Activated T-cell treated with anti-CD3 and anti-CD28 coated beads, Interleukin-2, amount 50 U/mL, for 4 hours (primary cell): Measurements from ENCODE around the gene CBLN3. TPM values are rescaled to one million over a fixed set of nuclear protein-coding genes. Genes with fewer than 3 reads are reported as not detected.

Experiments
- ATAC-seq, 2 donors: fragments of 200-7000 bp; cut with Tn5 transposase; one replicate each; pipeline ENCODE4 v1.10.0; 2021
- DNase-seq: peaks from one replicate; pipeline ENCODE4 v3.0.0-alpha.2; 2020
- H3K27me3 Mint-ChIP-seq: one replicate; pipeline ENCODE4 v1.8.0; 2021; ENCODE audit warnings: low read depth, mixed read lengths
- H3K36me3 Mint-ChIP-seq: one replicate; pipeline ENCODE4 v1.8.0; 2022; ENCODE audit warnings: mixed read lengths; ENCODE audit not compliant: insufficient read depth
- H3K4me1 Mint-ChIP-seq: one replicate; pipeline ENCODE4 v1.8.0; 2021; ENCODE audit warnings: low read depth, mixed read lengths
- H3K4me3 Mint-ChIP-seq: one replicate; pipeline ENCODE4 v1.8.0; 2021; ENCODE audit warnings: mild to moderate bottlenecking, moderate library complexity, mixed read lengths
- H3K9me3 Mint-ChIP-seq: one replicate; pipeline ENCODE4 v1.8.0; 2021; ENCODE audit warnings: mixed read lengths
- total RNA-seq, 3 donors: library from RNA; stranded (reverse); gene quantifications; one replicate each; pipeline ENCODE4 v1.2.1, GENCODE V29; 2021

Gene CBLN3
- total RNA-seq, 3 donors from 2014 or later: 3.1 to 5.6 (median 3.6) TPM

DNA sequence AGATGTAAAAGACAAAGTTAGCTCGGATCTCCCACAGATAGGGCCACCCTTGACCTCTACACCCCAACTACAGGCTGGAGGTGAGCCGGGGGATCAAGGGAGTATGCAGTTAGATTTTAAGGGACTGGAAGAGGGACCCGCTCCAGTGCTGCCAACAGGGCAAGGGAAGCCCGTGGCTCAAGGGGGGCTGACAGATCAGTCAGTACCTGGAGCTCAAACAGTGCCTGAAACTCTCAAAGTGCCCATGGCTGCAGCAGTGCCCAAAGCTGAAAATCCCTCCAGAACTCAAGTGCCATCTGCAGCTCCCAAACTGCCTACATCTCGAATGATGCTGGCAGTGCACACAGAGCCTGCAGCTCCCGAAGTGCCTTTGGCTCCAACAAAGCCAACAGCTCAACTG is 20.3 kb downstream of the CBLN3 start:
- no peaks in the 10 kb centered on the region for H3K9me3 Mint-ChIP-seq
- no peak overlapping the region for H3K4me3 Mint-ChIP-seq
- no peak for ATAC-seq
- no peak for DNase-seq
- H3K4me1 Mint-ChIP-seq: no peaks in the 10 kb centered on the region
- H3K27me3 Mint-ChIP-seq: peaks cover 5% of the 10 kb centered on the region
- H3K36me3 Mint-ChIP-seq: no peaks in the 10 kb centered on the region

DNA sequence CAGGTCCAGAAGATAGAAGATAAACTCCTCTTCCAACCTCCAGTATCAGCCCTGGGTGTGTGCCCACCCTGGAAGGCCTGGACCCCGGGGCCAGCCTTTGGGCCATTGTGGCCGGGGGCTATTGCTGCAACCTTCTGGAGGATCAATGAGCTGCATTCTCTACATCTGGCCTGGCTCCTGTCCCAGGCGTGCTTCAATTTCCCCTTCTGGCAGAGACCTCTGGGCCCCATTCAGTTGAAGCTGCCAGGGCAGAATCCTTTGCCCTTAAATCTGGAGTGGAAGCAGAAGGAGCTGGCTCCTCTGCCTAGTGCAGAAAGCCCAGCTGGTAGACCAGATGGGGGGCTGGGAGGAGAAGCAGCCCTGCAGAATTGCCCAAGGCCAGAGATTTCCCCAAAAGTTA is 20.7 kb downstream of the CBLN3 start:
- no peaks in the 10 kb centered on the region for H3K4me1 Mint-ChIP-seq
- ATAC-seq: no peak
- H3K9me3 Mint-ChIP-seq: no peaks in the 10 kb centered on the region
- no peak for DNase-seq
- peaks cover 8% of the 10 kb centered on the region for H3K27me3 Mint-ChIP-seq
- no peaks in the 10 kb centered on the region for H3K36me3 Mint-ChIP-seq
- no peak overlapping the region for H3K4me3 Mint-ChIP-seq

DNA sequence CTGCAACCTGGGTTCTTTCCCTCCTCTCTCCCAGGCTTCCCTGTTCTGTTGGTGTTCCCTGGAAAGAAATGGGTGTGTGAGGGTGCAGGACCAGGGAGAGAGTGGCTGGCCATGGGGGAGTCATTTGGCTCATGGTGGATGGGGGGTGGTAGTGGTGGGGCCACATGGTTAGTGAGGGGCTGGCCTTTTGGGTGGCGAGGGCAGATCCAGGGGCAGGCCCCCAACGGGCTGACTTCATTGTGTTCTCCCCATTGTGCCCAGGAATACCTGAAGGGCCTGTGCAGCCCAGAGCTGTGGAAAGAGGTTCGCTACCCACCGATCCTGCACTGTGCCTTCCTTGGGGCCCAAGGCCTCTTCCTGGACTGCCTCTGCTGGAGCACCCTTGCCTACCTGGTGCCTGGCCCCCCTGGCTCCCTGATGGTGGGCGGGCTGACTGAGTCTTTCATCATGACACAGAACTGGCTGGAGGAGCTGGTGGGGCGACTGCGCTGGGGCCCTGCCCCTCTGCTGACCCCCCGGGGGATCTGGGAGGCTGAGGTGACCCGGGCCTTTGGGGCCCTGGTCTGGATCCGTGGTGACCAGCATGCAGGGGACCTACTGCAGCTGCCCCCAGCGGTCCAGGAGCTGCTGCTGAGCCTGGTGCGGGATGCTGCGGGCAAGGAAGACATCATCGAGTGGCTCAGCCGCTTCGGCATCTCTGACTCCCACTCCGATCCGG is 21.7 kb downstream of the CBLN3 start:
- Mint-ChIP-seq H3K4me1 (no peaks in the 10 kb centered on the region), H3K36me3 (no peaks in the 10 kb centered on the region), H3K4me3 (no peak overlapping the region), H3K9me3 (no peaks in the 10 kb centered on the region), H3K27me3 (peaks cover 8% of the 10 kb centered on the region)
- DNase-seq (no peak), ATAC-seq (no peak)

DNA sequence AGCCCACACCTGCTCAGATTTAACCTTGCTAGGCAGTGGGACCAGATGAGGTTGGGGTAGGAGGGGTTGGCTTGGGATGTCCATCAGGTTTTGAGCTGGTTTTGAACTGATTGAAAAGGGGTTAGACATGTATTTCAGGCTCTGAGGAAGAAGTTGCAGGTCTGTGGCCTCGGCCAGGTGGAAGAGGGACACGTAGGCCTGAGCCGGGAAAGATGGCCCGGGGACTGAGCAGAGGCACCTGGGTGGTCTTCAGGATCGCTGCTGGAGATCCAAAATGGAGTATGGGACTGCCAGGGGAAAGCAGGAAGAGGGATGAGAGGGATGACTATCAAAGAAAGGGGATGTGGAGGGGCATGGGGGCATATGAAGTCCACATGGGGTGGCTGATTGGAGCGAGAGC is 23.1 kb downstream of the CBLN3 start:
- ATAC-seq (no peak), DNase-seq (no peak)
- H3K27me3 Mint-ChIP-seq: peaks cover 15% of the 10 kb centered on the region
- no peaks in the 10 kb centered on the region for H3K9me3 Mint-ChIP-seq
- no peaks in the 10 kb centered on the region for H3K4me1 Mint-ChIP-seq
- H3K4me3 Mint-ChIP-seq: no peak overlapping the region
- H3K36me3 Mint-ChIP-seq: no peaks in the 10 kb centered on the region

DNA sequence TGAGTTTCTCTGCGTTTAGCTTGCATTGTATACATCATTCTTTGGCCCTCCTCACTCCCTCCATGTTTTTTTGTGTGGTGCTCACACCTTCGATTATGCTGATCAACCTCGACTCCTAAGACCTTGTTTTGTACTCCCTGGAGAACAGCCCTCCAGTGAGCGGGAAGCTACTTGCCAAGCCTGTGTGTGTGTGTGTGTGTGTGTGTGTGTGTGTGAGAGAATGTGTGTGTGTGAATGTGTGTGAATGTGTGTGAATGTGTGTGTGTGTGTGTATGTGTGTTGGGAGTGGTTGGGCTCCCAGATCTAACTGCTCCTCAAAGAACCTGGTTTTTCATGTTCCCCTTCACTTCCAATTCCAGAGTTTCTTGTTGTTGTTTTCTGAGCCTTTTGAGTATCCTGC is 24.7 kb downstream of the CBLN3 start:
- H3K4me1 Mint-ChIP-seq: peaks cover 2% of the 10 kb centered on the region
- H3K4me3 Mint-ChIP-seq: no peak overlapping the region
- no peak for ATAC-seq
- peaks cover 15% of the 10 kb centered on the region for H3K27me3 Mint-ChIP-seq
- no peak for DNase-seq
- H3K36me3 Mint-ChIP-seq: no peaks in the 10 kb centered on the region
- no peaks in the 10 kb centered on the region for H3K9me3 Mint-ChIP-seq

DNA sequence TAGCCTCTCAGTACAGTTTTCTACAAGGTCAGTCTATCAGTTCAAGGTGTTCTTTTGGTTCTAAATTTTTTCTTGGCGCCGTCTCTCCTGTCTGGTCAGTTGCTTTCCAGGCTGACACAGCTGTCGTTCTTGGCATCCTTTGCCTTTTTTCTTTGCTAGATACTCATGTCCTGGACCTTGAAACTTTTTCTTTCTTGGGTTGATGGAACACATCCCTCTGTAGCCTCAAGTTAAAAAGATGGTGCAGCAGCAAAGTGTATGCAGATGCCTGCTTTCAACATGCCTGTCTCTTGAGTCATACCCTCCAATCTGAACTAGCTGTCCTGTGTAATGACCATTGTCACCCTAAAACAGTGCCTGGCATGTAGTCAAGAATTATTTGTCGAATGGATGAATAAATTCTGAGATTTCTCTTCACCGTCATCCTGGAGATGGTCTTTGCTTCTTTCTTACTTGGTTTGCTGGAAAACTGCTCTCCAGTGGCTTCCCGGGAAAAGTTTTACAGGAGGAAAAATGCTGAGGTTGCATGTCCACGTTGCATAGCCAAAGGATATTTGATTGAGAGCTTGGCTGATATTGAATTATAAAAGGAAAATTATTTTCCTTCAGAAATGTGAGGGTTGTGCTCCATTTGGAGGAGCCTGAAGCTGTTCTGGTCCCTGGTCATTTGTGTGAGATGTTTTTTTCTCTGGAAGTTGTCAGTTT is 26.0 kb downstream of the CBLN3 start:
- H3K4me3 Mint-ChIP-seq: no peak overlapping the region
- no peak for ATAC-seq
- no peak for DNase-seq
- H3K4me1 Mint-ChIP-seq: peaks cover 9% of the 10 kb centered on the region
- H3K9me3 Mint-ChIP-seq: no peaks in the 10 kb centered on the region
- peaks cover 19% of the 10 kb centered on the region for H3K27me3 Mint-ChIP-seq
- no peaks in the 10 kb centered on the region for H3K36me3 Mint-ChIP-seq

DNA sequence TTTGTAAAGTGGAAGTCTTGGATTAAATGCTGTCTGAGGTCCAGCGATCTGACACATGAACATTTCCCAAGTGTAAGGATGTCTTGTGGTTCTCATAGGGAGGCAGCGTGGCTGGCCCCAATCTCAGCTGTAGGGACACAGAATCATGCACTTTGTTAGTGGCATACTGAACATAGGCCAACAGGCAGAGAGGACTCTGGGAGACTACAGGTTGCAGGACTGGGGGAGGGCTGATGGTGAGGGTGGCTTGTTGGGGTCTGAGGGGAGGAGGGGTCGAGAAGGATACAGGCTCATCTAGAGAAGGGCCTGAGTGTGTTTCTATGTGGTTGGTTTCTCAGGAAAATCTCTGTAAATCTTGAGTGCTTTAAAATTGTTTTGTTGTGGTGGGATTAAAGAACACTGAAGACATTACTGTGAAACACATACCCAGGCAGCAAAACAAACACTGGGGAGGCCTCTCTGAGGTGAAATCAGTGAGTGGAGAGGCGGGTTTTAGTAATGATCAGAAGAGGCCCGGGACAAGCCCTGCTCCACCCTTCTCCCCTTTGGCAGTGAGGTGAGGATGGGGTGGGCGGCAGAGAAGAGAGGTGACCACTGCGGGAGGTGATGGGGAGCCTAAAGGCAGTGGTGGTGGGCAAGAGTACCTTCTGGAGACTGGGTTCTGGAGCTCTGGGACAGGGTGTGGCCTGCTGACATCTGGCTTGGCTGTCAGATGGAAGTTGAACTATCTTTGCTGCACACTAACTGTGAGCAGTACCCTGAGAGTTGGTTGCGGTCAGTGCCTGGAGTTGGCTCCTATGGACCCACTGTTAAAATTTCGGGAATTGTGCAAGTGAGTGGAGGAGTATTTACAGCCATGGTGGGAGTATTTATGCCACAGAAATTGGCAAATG is 27.4 kb downstream of the CBLN3 start:
- peaks cover 9% of the 10 kb centered on the region for H3K4me1 Mint-ChIP-seq
- no peaks in the 10 kb centered on the region for H3K9me3 Mint-ChIP-seq
- peaks cover 19% of the 10 kb centered on the region for H3K27me3 Mint-ChIP-seq
- H3K4me3 Mint-ChIP-seq: no peak overlapping the region
- ATAC-seq (no peak), DNase-seq (no peak)
- H3K36me3 Mint-ChIP-seq: no peaks in the 10 kb centered on the region

DNA sequence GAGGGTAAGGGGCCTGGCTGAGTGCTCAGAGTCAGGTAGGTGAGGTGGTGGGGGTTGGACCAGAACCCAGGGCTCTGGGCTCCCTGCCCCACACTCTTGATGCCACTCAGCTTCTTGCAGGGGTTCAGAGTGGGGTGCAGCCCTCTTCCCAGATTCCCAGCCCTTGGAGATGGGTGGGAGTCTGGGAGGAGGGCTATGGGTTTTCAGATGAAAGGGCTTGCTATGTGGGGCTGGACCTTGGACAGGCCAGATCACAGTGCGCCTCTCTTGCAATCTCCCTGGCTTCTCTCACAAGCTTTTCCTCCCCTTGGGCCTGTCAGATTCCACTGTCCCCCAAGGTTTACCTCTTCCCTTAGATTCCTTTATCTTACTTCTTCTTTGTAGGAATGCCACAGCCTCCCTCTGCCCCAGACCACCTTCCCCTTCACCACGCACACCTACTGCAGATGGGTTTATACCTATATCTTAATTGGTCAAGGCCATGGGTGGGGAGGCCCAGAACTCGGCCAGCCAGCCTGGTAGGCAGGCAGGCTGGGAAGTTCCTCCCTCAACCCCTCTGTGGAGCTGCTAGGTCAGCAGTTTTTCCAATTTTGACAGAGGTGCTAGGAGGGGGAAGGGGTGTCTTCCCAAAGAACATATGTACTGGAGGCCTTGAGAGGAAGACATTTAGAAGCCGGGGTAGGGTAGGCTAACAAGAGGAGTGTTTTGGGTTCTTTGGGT is 29.3 kb downstream of the CBLN3 start:
- H3K4me3 Mint-ChIP-seq: peak overlapping the region; percentile 72
- H3K4me1 Mint-ChIP-seq: peaks cover 9% of the 10 kb centered on the region

DNA sequence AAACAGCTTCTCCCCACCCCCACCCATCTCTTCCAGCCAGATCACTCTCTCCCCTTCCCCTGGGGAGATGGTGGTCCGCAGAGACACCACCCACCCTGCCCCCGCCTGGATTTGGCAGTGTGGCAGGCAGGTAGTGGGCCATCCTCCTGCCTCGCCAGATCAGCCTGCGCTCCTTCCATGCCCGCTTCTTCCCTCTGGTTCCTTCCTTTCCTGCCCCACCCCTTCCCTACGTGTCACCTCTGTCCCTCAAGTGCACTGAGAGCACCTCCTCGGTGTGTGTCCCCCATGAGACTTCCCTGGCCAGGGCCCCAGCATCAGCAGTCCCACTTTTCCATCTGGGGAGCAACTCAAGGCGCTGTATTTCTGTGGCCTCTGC is 30.0 kb downstream of the CBLN3 start:
- ATAC-seq (peak in 1 of 2 donors; percentile 19), DNase-seq (no peak)
- H3K36me3 Mint-ChIP-seq: no peaks in the 10 kb centered on the region
- peaks cover 9% of the 10 kb centered on the region for H3K4me1 Mint-ChIP-seq
- H3K9me3 Mint-ChIP-seq: no peaks in the 10 kb centered on the region
- peak overlapping the region; percentile 72 for H3K4me3 Mint-ChIP-seq
- peaks cover 16% of the 10 kb centered on the region for H3K27me3 Mint-ChIP-seq

More for the DNA sequence above, 29.3 kb downstream of the CBLN3 start:
- Mint-ChIP-seq H3K36me3 (no peaks in the 10 kb centered on the region), H3K27me3 (peaks cover 16% of the 10 kb centered on the region), H3K9me3 (no peaks in the 10 kb centered on the region)
- DNase-seq (no peak), ATAC-seq (no peak)

DNA sequence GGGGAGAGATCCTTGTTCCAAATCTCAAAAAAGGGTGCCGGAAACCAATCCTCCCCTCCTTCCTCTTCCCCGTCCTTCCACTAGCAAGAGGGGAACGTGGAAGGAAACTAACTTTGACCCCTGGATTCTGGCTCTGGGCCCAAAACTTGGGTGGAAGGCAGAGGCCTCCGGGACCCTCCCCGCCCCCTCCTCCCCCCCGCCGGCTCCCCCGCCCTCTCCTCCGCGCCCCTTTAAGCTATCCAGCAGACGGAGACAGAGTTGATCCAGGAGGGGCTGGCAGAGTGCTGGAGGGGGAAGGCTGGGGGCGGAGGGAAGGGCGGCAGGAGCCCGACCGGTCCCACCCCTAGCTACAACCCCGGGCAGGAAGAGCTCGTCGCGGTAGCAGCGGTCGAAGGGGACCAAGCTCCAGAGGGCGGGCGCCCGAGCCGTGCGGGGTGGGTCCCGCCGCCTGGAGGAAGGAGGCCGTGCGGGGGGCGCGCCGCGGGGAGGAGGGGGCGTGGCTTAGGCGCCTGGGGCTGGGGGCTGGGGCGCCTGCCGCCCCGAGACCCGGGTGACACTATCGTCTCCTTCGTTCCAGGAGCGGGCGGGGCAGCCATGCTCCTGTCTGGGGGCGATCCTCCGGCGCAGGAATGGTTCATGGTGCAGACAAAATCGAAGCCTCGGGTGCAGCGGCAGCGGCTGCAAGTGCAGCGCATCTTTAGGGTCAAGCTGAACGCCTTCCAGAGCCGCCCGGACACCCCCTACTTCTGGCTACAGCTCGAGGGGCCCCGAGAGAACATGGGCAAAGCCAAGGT is 30.6 kb downstream of the CBLN3 start, which contains the start of gene NYNRIN:
Gene NYNRIN (plus strand): TSS at position 351 of the 794 bp plus-strand sequence. CDS start 244 bp downstream, at position 595.
- no peak for DNase-seq
- H3K4me1 Mint-ChIP-seq: peaks cover 9% of the 10 kb centered on the region
- no peaks in the 10 kb centered on the region for H3K36me3 Mint-ChIP-seq
- H3K9me3 Mint-ChIP-seq: no peaks in the 10 kb centered on the region
- H3K4me3 Mint-ChIP-seq: peak within 1 kb of the TSS; percentile 72
- ATAC-seq: peak; percentile 83 to 85
- H3K27me3 Mint-ChIP-seq: peaks cover 12% of the 10 kb centered on the region

DNA sequence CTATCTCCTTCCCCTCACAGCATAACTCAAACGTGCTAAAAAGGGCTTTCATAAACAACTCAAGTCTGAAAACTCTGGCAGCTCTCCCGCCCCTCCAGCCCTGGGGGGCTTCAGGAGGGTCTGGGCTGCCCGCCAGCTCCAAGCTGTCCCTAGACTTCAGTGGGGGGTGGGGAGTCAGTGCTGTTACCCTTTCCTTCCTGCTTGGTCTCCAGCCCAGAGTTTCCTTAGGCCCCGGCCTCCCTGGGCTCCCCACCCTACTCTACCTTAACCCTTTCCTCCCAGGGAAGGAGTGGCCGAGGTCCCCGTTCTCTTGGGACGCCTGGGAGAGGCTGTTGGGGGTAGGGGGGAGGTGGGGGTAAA is 31.2 kb downstream of the CBLN3 start:
- ATAC-seq (no peak), DNase-seq (no peak)
- Mint-ChIP-seq H3K9me3 (no peaks in the 10 kb centered on the region), H3K4me1 (peaks cover 9% of the 10 kb centered on the region), H3K36me3 (no peaks in the 10 kb centered on the region), H3K27me3 (peaks cover 11% of the 10 kb centered on the region), H3K4me3 (no peak overlapping the region)

DNA sequence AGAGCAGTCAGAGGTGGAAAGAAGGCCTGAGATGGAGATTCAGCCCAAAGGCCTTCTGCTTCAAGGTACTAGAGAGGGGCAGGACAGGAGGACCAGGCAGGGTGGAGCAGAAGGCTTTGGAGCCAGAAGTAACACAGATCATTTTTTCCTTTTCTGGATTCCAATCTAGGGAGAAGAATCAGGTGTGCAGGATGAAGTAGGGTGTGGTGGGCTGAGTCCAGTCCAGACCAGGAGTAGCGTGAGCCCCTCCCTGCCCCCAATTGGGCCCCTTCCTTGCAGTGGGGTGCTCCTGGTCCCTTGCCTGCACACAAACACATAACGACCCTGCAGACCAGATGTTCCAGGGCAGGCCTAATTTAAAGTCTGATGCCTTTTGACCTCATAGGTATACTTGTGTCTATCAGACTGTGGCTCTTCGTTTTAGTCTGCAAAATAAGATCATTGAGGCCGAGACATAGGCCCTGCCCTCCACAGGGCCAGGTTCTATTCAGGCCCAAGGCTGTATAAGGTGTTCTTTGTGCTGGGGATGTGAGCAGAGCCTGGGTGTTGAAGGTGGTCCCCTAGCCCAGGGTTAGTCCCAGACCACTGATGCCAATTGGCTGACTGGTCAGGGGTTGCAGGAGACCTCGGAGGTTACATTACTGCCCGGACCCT is 31.7 kb downstream of the CBLN3 start:
- Mint-ChIP-seq H3K36me3 (no peaks in the 10 kb centered on the region), H3K4me1 (peaks cover 9% of the 10 kb centered on the region), H3K4me3 (peak overlapping the region; percentile 5), H3K27me3 (peaks cover 13% of the 10 kb centered on the region), H3K9me3 (no peaks in the 10 kb centered on the region)
- no peak for DNase-seq
- no peak for ATAC-seq
